Measurements from ENCODE around the gene FEZ2.

The FEZ2 gene

GRCh38 chr2:36597532-36598377 lies at the start of gene FEZ2:
Gene FEZ2 (minus strand): TSS chr2:36598168. CDS start chr2:36598142, 26 bp downstream.
- no peak for TF ChIP-seq CREB5 (CRISPR knock-in tag; IDR thresholded peaks at IDR 0.05; ENCODE audit: low read depth)
- no peak for TF ChIP-seq TSHZ2 (CRISPR knock-in tag; IDR thresholded peaks at IDR 0.05)
- peak; percentile 65; the same call in 1 of the 2 replicates for TF ChIP-seq GLIS3 (CRISPR knock-in tag; IDR thresholded peaks at IDR 0.05)
- no peak for TF ChIP-seq CSDC2 (CRISPR knock-in tag; IDR thresholded peaks at IDR 0.05)
- no peak for TF ChIP-seq ZNF8 (CRISPR knock-in tag; IDR thresholded peaks at IDR 0.05)
- TF ChIP-seq SNAI2 (CRISPR knock-in tag; IDR thresholded peaks at IDR 0.05) = no peak
- peak; percentile 90 for TF ChIP-seq ZNF70 (CRISPR knock-in tag; IDR thresholded peaks at IDR 0.05)
- no peak for TF ChIP-seq ARNTL (CRISPR knock-in tag; IDR thresholded peaks at IDR 0.05; ENCODE audit: borderline replicate concordance, low read depth)
- peak; percentile 99 for ATAC-seq

- TF ChIP-seq ISL1 (CRISPR knock-in tag; IDR thresholded peaks at IDR 0.05) (peak; percentile 84), ZNF8 (CRISPR knock-in tag; IDR thresholded peaks at IDR 0.05) (no peak), ZFP30 (CRISPR knock-in tag; IDR thresholded peaks at IDR 0.05) (no peak), ESRRG (CRISPR knock-in tag; IDR thresholded peaks at IDR 0.05) (no peak)
- ATAC-seq = peak; percentile 85
Measured at GRCh38 chr2:36634981-36635597, 37.1 kb upstream of the FEZ2 start.

- TF ChIP-seq ZFP3 (CRISPR knock-in tag; IDR thresholded peaks at IDR 0.05) (no peak), ZFP30 (CRISPR knock-in tag; IDR thresholded peaks at IDR 0.05) (no peak), ARNTL (CRISPR knock-in tag; IDR thresholded peaks at IDR 0.05; ENCODE audit: borderline replicate concordance, low read depth) (no peak), ZNF70 (CRISPR knock-in tag; IDR thresholded peaks at IDR 0.05) (no peak)
- ATAC-seq = no peak
Measured at GRCh38 chr2:36633470-36634092, 35.6 kb upstream of the FEZ2 start.

- ATAC-seq = no peak
- TF ChIP-seq ESRRG (CRISPR knock-in tag; IDR thresholded peaks at IDR 0.05) (no peak), ZNF8 (CRISPR knock-in tag; IDR thresholded peaks at IDR 0.05) (no peak), CSRNP3 (CRISPR knock-in tag; IDR thresholded peaks at IDR 0.05) (no peak), POU6F1 (CRISPR knock-in tag; IDR thresholded peaks at IDR 0.05; ENCODE audit: borderline replicate concordance, low read depth) (no peak), OSR1 (CRISPR knock-in tag; IDR thresholded peaks at IDR 0.05) (no peak), GLIS3 (CRISPR knock-in tag; IDR thresholded peaks at IDR 0.05) (no peak), PPARA (CRISPR knock-in tag; IDR thresholded peaks at IDR 0.05; ENCODE audit: borderline replicate concordance) (no peak), ZNF70 (CRISPR knock-in tag; IDR thresholded peaks at IDR 0.05) (no peak), RARB (CRISPR knock-in tag; IDR thresholded peaks at IDR 0.05) (no peak), ZFP30 (CRISPR knock-in tag; IDR thresholded peaks at IDR 0.05) (no peak), ZNF565 (CRISPR knock-in tag; conservative IDR thresholded peaks at IDR 0.05; ENCODE audit: low read depth) (no peak), ARNTL (CRISPR knock-in tag; IDR thresholded peaks at IDR 0.05; ENCODE audit: borderline replicate concordance, low read depth) (no peak), TCF4 (CRISPR knock-in tag; IDR thresholded peaks at IDR 0.05; ENCODE audit: borderline replicate concordance) (no peak), TOX (CRISPR knock-in tag; IDR thresholded peaks at IDR 0.05; ENCODE audit: borderline replicate concordance) (no peak), ZC3H10 (CRISPR knock-in tag; IDR thresholded peaks at IDR 0.05) (no peak), PATZ1 (CRISPR knock-in tag; IDR thresholded peaks at IDR 0.05; ENCODE audit: borderline replicate concordance) (no peak), CREB5 (CRISPR knock-in tag; IDR thresholded peaks at IDR 0.05; ENCODE audit: low read depth) (no peak)
Measured at GRCh38 chr2:36626756-36627155, 28.8 kb upstream of the FEZ2 start.
